Fibroblast of lung (primary cell): Measurements from ENCODE around the gene RAPGEF6.

ENCODE experiments used
- CTCF ChIP-seq, 2 donors: IDR thresholded peaks in 1 of 2; conservative IDR thresholded peaks in 1 of 2; 1 replicate in 1 of 2; 2 replicates in 1 of 2; pipeline ENCODE4 v1.5.1; 2011 to 2012; ENCODE audit warnings: low read length in 2 of 2, control low read depth in 1 of 2, inconsistent platforms in 1 of 2, low read depth in 1 of 2, mild to moderate bottlenecking in 1 of 2
- EZH2 ChIP-seq: IDR thresholded peaks from 2 replicates; pipeline ENCODE4 v1.5.1; 2012; ENCODE audit warnings: low read length, control low read depth, mild to moderate bottlenecking; ENCODE audit errors: missing control alignments

GRCh38 chr5:131521252-131521651 lies 113.8 kb downstream of the RAPGEF6 start:
- TF ChIP-seq CTCF (conservative IDR thresholded peaks at IDR 0.05 in 1 of 2, IDR thresholded peaks at IDR 0.05 in 1 of 2; ENCODE audit: low read depth in 1 of 2, low read length in 2 of 2) = no peak
- no peak for TF ChIP-seq EZH2
